Tongue (tissue), 2 donors: Measurements from ENCODE around the gene ZNF81. TPM values are rescaled to one million over a fixed set of nuclear protein-coding genes. Genes with fewer than 3 reads are reported as not detected.
"Not testable (repeated sequence)": the region's sequence is repeated elsewhere in the genome, so short reads cannot be mapped to it uniquely, and the experiment has no call there.

Experiments
- DNase-seq: peaks from one replicate; pipeline ENCODE4 v3.0.0-alpha.2; 2015
- total RNA-seq: library from RNA; depleted of rRNA; stranded (reverse); fragments of >200 nt; gene quantifications from one replicate; pipeline ENCODE4 v1.2.3, GENCODE V29; 2014

The ZNF81 gene
- 12.1 TPM for total RNA-seq

DNA sequence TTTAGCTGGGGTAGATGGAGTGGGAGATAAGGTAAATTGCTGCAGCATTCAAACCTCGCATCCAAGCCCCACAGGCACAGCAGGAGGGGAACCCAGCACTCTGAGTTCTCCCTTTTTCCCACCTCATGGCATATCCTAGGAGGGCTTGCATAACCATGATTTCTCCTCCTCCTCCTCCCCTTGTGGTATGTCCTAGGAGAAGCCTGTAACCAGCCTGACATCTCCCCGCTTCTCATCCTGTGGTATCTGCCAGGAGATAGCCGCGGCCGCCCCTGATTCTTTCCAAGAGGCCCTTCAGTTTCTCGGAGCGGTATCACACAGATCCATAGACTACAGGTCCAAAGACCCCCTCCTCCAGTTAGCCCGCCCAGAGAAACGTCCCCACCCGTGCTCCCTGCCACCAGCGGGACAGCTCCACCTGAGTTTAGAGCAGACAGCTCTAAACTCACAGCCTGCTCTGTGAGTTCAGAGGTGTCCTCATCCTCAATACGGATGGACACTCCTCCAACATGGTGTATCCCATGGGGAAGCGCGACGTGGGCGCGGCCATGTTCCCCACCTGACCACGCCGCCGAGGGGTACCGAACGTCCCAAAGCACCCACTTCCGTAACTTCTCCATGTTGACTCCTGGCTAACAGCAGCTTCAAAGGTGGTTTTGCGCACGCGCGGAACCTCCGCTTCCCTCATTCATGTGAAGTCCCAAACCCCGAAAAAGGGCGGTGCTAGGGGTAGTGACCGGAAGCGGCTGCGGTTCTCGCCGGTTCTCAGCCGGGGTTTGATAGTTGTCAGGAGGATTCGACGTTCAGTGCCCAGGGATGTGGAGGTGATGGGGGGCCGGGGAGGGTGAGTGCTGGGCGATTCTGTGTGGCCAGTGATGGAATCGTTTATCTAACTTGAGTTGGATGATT, at the start of gene ZNF81:
Gene ZNF81, plus strand, starts transcription at position 739 of the 909 bp plus-strand sequence. CDS start 9,366 bp downstream, outside the sequence.
- peak; percentile 98 for DNase-seq

DNA sequence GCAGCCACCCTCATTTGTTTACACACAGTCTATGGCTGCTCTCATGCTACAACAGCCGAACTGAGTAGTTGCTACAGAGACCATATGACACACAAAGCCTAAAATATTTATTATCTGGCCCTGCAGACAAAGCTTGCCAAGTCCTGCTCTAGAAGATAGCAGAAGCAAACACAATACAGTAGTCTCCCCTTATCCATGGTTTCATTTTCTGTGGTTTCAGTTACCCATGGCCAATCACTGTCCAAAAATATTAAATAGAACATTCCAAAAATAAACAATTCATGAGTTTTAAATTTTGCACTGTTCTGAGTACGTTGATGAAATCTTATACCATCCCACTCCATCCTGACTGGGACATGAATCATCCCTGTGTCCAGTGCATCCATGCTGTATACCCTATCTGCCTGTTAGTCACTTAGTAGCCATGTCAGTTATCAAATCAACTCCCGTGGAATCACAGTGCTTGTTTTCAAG, 40.2 kb upstream of the ZNF81 start:
- no peak for DNase-seq

DNA sequence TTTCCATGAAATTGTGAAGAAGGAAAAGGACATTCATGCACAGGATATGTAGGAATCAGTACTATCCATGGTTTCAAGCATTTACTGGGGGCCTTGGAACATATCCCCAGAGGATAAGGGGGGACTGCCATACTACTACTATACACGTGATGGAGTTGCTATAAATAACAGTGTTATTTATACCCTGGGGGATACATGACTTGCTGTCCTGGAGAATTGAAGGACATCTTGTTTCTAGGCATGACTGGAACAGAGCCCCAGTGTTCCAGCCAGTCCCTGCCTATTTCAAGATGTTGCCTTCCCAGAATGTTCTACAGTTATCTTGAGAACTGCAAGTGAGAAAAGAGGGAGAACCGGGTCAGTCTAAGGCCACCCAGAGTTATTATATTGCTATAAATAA, 39.6 kb upstream of the ZNF81 start:
- DNase-seq, result no peak

DNA sequence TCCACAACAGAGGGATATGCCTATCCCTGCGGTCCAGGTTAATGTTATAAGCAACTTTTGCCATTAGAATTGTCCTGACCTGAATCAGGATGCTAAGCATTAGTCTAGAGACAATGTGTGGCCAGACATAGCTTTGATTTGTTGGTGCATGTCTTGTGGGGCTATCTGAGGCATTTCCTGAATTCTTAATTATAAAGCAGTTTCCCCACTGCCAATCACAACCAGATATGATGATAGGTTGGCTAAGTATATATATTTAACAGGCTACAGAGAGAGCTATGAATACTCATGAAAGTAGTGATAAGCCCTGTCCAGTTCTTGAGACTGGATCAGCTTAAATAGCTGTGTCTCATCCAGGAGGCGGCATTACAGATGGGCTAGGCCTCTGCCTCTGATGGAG, 37.8 kb upstream of the ZNF81 start:
- DNase-seq, result no peak

DNA sequence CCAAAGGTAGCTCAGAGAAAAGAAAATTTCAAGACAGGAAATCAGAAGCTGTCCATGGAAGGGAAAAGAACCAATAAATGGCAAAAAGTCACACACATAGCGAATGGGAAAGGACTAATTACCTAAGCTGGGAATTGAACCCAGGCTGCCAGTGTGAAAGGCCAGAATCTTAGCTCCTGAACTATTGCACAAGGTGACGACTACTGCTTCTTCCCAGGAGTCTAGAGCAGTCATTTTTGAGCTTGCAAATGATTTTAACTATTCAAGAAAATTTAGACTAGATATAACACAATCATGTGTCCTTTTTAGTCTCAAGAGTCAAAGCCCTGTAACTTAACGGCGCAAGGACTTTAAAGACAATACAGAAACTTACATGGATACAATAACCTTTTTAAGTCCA, 34.1 kb upstream of the ZNF81 start:
- DNase-seq, result no peak

DNA sequence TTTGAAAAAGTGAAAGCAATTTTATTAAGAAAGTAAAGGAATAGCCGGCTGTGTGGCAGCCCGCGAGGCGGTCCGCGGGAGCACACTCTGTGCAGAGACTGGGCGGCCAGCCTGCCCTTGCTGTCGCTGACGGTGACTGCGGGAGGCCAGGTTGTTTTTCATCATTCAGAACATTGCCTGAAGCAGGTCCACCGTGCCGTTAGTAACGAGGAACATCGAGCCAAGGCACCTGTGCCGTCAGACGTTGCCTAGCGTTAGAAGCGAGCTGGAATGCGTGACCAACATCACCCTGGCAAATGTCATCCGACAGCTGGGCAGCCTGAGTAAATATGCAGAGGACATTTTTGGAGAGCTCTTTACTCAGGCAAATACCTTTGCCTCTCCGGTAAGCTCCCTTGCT, 33.6 kb upstream of the ZNF81 start:
- peak; percentile 11 for DNase-seq

DNA sequence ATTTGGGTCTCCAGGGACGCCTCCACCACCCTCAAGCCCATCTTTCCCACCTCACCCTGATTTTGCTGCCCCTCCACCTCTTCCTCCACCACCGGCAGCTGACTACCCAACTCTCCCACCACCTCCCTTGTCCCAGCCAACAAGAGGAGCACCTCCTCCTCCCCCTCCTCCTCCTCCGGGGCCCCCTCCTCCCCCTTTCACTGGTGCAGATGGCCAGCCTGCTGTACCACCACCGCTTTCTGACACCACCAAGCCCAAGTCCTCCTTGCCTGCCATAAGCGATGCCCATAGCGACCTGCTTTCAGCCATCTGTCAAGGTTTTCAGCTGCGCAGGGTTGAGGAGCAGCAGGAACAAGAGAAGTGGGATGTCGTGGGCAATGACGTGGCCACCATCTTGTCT, 32.4 kb upstream of the ZNF81 start:
- no peak for DNase-seq

DNA sequence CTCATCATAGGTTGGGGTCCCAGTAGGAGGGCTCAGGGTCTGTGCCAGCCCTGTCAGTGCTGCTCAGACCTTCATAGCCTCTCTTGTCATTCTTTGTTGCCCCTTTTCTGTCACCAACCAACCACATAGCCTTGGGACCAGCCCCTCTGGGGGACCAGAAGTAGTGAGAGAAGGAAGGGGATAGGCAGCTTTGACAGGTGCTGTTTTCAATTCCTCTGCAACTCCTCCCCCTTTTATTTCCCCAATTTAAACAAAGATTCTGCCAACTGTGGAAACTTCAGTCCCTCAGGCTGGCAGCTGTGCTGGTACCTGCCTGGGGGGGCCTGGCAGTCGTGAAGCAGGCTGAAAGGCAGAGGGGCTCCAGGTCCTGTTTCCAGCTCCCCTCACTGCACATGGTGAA, 30.9 kb upstream of the ZNF81 start:
- DNase-seq, result not testable (repeated sequence)

DNA sequence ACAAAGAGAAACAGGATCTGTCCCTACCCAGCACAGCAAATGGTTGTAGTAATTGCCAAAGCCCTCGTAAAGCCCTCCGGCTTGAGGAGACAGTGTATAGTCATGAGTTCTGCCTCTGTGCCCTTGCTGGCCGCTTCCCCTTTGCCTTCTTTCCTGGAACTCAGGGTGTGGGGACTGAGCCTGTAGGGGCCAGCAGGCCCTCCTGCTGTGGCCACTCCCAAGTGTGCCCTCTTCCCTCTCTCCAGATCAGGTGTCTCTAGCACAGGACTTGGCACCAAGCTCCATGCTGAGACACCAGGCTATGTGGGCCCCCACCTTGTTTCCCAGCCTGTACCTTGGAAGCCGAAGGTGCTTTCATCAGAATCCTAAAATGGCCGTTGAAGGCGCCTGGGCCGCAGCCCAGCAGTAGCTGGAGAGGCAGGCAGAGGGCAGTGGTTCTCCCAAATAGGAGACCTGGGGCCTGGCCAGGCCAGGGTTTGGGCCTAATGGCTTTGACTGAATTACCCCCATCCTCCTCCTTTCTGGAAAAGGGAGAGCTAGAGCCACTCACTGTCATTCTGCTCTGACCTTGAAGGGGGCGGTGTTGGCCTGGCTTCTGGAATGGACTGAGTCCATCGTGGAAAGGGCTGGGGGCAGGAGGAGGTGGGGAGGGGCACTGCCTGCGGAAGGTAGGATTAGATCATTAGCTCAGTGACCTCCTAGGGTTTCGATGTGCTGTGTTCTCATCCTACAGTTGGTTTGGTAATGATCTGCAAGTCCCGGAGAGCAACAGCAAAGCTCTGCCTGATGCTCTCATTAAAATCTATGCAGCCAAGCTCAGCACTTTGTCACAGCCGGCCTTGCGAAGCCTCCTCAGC, 30.1 kb upstream of the ZNF81 start:
- DNase-seq, result peak; percentile 35

DNA sequence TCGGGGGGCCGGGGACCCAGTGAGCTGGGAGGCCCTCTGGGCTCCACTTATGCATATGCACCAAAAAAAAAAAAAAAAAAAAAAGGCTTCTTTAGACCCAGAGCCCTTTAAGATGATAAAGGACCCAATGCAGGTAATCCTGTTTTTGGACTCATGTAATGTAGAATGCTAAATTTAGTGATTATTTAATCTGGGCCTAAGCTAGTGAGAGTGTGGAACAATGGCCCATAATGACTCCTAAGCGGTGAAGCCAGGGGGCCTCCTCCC, 29.5 kb upstream of the ZNF81 start:
- DNase-seq, result not testable (repeated sequence)

DNA sequence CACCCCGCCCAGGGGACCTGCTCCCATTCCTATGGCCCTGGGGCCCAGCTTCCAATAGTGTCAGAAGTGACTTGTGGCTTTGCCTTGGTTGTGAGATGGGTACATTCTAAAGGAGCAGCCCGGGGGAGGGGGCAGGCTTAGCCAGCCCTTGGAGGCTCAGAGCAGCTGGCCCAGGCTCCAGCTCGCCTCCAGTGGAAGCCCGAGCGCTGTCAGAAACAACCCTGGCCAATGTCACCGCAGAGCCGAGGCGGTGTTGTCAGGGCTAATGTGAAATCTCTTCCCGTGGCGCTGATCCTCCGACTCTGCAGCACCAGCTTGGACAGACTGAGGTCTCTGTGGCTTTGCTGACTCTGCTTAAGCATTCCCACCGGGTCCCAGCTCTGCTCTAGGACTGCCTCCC, 29.2 kb upstream of the ZNF81 start:
- DNase-seq, result no peak

DNA sequence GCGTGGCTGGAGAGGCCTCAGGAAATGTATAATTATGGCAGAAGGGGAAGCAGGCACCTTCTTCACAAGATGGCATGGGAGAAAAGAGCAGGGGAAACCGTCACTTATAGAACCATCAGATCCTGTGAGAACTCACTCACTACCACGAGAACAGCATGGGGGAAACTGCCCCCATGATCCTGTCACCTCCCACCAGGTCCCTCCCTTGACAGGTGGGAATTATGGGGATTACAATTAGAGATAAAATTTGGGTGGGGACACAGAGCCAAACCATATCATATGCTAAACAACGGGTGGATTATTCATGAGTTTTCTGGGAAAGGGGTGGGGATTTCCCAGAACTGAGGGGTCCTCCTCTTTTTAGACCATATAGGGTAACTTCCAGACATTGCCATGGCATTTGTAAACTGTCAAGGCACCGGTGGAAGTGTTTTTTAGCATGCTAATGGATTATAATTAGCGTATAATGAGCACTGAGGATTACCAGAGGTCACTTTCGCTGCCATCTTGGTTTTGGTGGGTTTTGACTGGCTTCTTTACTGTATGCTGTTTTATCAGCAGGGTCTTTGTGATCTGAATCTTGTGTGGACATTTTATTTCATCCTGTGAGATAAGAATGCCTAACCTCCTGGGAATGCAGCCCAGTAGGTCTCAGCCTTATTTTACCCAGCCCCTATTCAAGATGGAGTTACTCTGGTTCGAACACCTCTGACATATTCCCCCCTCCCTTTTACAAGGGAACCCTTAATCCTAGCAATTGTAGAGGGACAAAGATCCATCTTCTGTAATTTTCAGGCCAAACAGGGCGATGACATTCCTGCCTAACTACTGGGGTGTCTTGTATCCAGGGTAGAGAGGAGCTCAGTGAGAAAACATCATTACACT, 27.6 kb upstream of the ZNF81 start:
- no peak for DNase-seq

DNA sequence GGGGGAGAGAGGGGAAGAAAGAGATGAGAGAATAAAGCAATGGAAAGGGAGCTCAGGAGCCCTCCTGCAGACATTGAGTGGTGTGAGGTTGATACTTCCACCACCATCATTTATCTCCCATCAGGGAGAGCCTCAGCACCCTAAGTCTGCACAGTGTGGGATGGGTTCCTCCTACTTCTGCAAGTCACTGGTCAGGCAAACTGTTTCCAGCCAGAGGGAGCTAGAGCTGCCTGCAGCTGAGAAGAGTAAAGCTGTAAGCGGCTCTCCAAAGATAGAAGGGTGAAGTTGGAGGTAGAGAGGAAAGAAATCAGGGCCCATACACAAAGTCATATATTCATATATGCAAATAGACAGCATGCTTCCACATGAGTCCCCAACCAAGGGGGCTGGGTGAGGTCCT, 21.9 kb upstream of the ZNF81 start:
- no peak for DNase-seq

DNA sequence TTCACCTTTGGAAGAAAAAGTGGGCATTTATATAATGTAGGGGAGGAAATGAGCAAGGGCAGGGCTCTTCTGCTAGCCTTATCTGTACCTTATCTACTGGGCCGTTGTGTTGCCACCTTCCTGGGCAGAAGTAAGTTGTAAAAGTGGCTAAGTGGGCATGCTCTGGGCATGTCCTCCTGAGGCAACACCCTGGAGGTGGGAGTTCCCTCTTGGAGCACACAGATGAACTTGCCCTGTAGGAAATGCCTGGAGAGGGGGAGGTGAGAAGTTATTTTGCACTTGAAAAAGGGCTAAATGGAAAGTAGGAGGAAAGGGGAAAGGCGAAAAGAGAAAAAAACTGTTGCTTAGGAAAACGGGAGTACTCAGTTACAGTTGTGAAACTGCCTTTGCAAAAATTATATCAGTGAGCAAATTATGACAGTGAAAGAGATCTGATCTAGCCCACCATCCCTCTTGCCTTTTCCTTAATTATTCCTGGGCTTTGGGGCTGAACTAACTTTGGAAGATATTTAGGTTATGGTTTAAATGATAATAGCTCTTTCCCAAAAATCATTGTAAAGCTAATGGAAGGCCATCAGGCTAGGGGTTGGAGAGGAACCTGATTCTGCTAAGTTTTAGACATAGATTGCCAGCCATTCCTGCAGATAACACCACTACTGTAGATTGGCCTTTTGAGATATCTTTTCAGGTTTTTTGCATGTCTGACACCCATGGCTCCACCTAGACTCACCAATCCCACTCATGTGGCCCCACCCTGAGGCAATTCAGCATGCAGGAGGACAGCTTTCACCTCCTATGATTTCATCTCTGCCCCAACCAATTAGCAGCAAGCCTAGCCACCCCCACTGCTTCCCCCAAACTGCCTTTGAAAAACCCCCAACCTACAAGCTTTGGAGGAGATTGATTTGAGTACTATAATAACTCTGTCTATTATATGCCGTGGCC, 20.5 kb upstream of the ZNF81 start:
- no peak for DNase-seq

DNA sequence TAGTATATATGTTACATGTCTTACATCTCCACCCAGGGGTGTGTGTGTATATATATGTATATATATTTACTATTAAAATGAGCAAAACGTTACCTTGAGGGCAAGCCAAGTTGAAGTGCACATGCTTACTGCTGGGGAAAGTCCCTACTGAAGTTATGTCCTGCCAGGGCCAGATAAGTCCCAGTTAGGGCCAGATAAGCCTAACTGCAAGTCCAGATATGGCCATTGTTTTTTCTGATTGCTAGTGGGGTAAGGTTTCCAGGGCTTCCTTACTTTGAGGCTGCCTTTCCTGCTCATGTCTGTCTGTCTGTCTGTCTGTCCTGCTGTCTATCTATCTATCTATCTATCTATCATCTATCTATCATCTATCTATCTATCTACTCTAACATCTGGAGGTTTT, 19.3 kb upstream of the ZNF81 start:
- DNase-seq, result no peak

DNA sequence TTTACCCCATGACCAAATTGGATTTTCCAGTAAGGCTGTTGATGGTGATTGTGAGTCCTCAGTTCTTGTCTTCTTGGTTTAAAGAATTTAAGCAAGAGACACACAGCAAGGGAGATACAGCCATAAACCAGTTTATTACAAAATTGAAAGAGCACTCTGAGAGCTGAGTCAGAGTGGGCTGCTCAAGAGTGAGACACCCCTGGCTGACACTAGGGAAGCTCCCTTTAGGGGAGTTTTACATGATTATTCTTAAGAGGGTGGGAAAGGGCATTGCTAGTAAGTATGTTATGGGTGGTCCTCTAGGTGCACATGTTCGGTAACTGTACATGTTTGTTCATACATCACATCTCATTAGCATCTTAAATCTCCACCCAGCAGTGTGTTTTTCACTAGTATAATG, 18.8 kb upstream of the ZNF81 start:
- no peak for DNase-seq

DNA sequence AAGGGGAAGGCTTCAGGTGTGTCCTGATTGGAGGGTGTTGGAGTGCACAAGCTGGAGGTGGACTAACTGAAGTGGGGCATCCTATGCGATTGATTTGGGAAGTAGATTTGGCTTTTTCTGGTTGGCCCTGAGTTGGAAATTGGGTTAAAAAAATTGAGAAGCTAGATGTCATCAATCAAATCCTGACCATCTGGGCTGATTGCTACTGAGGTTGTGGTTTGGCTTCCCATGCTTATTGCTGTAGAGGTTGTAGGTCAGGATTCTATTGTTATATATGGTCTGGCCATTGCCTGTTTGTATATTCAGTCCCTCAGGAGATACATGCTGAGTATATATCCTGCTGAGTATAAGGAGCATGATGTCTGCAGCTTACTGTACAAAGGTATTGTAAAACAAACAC, 7.7 kb upstream of the ZNF81 start:
- DNase-seq, result no peak

DNA sequence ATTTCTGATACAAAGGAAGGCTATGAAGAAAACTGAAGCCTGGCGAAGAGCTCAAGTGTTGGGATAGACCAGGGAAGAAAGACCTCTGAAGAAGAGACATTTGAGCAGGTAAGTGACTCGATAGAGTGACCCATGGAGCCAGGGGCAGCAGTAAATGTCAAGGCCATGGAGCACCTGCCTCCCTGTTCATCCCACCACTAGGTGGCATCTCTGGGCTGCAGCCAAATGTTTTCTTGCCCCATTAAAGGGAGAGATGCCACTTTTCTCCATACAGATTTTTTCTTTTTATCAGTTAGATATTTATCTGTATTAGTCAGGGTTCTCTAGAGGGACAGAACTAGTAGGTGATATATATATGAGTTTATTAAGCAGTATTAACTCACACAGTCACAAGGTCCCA, 4.9 kb upstream of the ZNF81 start:
- peak; percentile 27 for DNase-seq

DNA sequence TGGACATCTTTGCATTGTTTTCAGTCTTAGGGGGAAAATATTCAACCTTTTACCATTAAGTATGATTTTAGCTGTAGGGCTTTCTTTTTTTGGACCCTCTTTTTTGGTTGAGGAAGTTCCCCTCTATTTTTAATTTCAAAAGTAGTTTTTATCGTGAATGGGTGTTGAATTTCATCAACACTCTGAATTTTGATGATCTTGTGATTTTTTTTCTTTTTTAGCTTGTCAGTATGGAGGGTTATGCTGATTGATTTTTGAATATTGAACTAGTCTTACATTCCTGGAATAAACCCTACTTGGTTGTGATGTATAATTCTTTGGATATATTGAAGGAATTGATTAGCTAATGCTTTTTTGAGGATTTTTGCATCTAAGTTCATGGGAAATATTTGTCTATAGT, 1.7 kb downstream of the ZNF81 start:
- DNase-seq, result no peak

DNA sequence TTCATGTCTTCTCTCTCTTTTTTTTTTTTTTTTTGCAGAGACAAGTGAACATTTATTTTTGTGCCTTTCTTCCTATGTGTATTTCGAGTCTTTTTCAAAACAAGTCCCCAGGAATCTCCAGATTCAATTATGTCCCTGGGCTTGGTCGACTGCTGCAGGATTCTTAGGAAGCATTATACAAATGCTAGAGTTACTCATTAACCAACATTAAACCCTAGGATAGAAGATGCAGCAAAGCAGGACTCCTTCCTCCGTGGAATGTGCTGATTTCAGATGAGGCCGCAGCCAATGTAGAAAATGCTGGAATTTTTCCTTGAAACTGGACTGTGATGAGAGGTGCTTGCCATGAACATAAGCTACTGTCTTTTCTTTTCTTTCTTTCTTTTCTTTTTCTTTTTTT, 3.4 kb downstream of the ZNF81 start:
- no peak for DNase-seq

DNA sequence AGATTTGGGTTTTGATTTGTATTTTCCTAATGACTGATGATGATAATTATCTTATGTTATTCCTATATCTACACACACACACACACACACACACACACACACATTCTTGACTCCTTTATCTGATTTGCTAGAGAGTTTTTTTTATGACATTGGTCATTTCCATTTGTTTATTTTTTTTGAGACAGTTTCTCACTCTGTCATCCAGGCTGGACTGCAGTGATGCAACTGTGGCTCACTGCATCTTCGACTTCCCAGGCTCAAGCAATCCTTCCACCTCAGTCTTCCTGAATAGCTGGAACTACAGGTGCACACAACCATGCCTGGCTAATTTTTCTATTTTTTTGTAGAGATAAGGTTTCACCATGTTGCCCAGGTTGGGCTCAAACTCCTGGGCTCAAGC, 6.7 kb downstream of the ZNF81 start:
- no peak for DNase-seq
